Esophagus muscularis mucosa (tissue), 3 donors: ENCODE measurements around the gene ILRUN.
"Not testable (repeated sequence)": the region's sequence is repeated elsewhere in the genome, so short reads cannot be mapped to it uniquely, and the experiment has no call there.

Source experiments
- CTCF ChIP-seq, 3 experiments: fragments of 200-600 bp in 2 of 3; fragments of 450-650 bp in 1 of 3; sonication (generic) in 2 of 3; IDR thresholded peaks; one replicate each; pipeline ENCODE4 v1.5.1; 2017 to 2019; ENCODE audit warnings: antibody characterized with exemption in 3 of 3, mild to moderate bottlenecking in 2 of 3, moderate library complexity in 1 of 3
- POLR2AphosphoS5 ChIP-seq, 2 donors: sonication (generic); formaldehyde crosslinking; IDR thresholded peaks; one replicate each; pipeline ENCODE4 v1.6.1; 2017; ENCODE audit warnings: antibody characterized with exemption in 2 of 2

GRCh38 chr6:34657979-34658480, 38.5 kb downstream of the ILRUN start:
- not testable (repeated sequence) for TF ChIP-seq CTCF, POLR2AphosphoS5 (IDR thresholded peaks at IDR 0.05)
